Measurements from ENCODE around the gene NASP.

DNA sequence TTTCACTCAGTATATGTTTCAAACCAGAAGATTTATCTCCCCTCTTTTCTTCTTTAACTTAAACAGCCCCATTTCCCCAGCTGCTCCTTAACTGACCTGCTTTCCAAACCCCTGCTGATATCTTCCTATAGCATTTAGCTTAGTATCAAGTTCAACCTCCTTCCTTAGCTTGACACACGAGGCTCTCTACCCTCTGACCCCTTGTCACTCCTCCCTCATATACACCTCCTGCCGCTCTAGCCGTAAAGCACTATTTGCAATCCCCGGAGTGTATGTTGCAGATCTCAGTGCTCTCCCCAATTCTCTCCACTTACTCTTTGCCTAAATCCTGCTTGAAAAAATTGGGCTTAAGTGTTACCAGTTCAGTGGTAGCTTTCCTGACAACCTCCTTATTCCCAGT lies 47.0 kb upstream of the NASP start:
- TF ChIP-seq EZH2 (IDR thresholded peaks at IDR 0.05; ENCODE audit: insufficient read depth, low read length): no peak
- TF ChIP-seq, protein P1, sequence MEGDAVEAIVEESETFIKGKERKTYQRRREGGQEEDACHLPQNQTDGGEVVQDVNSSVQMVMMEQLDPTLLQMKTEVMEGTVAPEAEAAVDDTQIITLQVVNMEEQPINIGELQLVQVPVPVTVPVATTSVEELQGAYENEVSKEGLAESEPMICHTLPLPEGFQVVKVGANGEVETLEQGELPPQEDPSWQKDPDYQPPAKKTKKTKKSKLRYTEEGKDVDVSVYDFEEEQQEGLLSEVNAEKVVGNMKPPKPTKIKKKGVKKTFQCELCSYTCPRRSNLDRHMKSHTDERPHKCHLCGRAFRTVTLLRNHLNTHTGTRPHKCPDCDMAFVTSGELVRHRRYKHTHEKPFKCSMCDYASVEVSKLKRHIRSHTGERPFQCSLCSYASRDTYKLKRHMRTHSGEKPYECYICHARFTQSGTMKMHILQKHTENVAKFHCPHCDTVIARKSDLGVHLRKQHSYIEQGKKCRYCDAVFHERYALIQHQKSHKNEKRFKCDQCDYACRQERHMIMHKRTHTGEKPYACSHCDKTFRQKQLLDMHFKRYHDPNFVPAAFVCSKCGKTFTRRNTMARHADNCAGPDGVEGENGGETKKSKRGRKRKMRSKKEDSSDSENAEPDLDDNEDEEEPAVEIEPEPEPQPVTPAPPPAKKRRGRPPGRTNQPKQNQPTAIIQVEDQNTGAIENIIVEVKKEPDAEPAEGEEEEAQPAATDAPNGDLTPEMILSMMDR (IDR thresholded peaks at IDR 0.05; ENCODE audit: insufficient read depth, low read depth, low read length): no peak

Measured in astrocyte (in vitro differentiated cells and primary cell).